Ovary (tissue), 3 donors: Measurements from ENCODE around the gene HS3ST6.

Experiments
- CTCF ChIP-seq, 3 donors: fragments of 450-650 bp in 2 of 3; fragments of 200-600 bp in 1 of 3; IDR thresholded peaks; one replicate each; pipeline versions ENCODE4 v1.5.1 to v1.8.0; 2016 to 2022; ENCODE audit warnings: antibody characterized with exemption in 3 of 3, mild to moderate bottlenecking in 1 of 3
- POLR2A ChIP-seq: fragments of 450-650 bp; IDR thresholded peaks from one replicate; pipeline ENCODE4 v1.6.1; 2017; ENCODE audit warnings: antibody characterized with exemption, mild to moderate bottlenecking, moderate library complexity
- donor health status: DM: no; HTN: no; CAD: no.

GRCh38 chr16:1862394-1862793 is 55.8 kb downstream of the HS3ST6 start:
- TF ChIP-seq POLR2A (no peak), CTCF (IDR thresholded peaks at IDR 0.05) (no peak)
